HG03095 (cell line): ENCODE measurements around the gene C17orf113.

Experiments used
- ATAC-seq: cut with Tn5 transposase; IDR thresholded peaks from one replicate; pipeline ENCODE4 v1.9.1; 2021; ENCODE audit warnings: moderate library complexity; ENCODE audit not compliant: unreplicated experiment

C17orf113 gene

DNA sequence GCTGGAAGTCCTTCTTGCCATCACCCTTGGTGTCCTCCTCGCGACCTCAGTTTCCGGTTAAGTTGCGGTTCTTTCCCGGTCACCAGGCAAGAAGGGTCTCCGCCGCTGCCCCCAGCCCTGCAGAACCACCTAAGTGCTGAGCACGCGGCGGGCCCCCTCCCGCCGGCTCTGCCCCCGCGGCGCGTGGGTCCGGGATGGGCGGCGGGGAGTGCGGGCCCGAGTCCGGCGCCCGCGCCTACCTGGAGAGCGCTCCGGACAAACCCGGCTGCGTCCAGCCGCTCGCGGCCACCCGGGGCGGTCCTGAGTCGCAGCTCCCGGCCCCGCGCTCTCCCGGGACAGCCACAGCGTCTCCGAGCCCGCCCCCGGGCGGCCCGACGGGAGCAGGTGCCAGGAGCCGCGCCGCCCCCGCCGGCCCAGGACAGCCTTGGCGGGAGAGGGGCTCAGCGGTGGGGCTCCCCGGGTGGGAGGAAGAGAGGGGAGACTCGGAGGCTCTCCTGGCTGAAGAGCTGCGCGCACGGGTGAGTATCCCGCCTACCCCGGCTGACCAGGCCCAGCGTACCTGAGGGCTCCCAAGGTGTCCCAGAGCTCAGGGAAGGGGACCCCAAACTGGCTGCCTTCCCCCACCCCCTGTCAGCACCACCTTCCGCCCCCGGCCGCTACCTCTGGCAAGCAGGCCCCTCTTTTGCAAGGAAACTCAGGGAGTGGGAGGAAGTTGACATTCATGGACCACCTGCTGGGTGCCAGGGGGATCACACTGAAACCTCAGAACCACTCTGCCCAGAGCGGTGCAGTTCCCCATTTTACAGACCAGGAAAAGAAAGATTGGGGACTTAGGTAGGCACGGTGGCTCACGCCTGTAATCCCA is 22.2 kb upstream of the C17orf113 start:
- ATAC-seq = no peak

DNA sequence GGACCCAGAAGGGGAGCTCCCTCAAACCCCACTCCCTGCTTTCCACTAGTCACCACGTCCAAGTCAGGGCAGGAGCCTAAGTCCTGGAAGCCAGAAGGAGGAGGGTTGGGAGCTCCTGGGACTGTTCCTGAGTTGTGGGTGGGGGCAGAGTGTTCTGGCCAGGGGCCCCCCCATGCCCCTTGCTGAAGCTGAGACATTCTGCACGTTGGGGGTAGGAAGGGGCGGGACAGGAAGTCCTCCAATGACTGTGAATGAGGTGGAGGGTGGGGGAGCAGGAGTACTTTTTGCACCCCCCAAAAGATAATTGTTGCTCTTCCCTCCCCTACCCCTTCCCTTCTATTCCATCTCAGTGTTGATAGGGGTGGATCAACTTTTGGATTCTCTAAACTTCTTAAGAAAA is 21.4 kb upstream of the C17orf113 start:
- ATAC-seq = no peak

DNA sequence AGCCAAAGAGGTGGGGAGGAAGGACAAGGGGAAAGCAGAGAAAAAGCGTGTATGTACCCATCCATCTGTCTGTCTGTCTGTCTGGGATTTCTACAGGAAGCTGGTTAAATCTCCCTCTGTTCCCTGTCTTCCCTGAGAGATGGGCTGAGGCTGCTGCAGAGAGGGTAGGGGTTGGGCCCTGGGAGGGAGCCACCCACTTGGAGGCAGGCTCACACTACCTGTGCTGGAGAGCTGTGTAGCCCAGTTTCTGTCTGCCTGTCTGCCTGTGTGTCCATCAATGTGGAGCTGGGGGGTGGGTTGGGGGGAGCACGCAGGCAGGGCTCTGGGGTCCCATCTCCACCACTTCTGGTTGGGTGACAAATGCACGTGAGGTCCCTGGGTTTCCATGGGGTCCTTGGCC is 18.6 kb upstream of the C17orf113 start:
- ATAC-seq = no peak

DNA sequence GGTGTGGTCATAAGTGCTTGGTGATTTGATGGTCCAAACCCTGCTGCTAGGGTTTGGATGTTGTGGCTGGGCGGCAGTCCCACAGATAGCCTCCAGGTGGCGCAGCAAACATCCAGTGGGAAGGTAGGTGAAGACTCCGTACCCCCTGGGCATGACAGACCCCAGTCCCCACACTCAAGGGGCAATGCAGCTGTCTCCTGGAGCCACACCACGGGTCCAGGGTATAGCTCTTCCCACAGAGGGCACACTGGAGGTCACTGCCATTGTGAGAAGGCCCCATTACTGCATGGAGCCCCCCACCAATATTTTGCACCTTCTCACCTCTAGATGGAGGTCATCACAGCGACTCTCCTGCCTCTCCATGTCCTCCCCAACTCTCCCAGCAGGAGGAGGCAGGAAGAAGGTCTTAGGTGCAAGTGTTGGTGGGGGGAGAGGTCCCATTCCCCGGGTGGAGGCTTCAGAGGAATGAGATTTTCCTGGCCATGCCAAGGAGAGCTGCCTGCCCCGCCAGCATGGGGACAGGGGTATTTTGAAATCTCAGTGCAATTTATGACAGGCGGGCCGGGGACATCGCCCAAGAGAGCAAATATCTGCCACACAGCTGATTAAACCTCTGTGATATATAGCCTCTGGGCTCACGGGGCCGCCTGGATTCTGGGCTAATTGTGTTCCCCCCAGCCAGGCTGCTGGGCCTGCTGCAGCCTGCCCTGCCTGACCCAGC is 17.1 kb upstream of the C17orf113 start:
- no peak for ATAC-seq

DNA sequence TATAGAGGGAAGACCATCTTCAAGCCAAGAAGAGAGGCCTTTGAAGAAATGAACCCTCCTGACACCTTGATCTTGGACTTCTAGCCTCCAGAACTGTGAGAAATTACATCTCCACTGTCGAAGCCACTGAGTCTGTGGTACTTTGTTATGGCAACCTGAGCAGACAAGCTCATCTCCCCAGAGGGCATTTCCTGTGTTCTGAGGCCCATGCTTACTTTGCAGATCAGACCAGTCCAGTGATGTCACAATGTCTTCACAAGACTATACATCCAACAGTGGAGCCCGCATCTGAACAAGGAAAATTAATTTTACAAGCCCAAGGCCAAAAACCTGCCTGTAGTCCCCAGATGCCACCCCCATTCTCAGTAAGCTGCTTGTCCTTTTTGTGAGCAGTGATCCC is 14.8 kb upstream of the C17orf113 start:
- ATAC-seq = no peak

DNA sequence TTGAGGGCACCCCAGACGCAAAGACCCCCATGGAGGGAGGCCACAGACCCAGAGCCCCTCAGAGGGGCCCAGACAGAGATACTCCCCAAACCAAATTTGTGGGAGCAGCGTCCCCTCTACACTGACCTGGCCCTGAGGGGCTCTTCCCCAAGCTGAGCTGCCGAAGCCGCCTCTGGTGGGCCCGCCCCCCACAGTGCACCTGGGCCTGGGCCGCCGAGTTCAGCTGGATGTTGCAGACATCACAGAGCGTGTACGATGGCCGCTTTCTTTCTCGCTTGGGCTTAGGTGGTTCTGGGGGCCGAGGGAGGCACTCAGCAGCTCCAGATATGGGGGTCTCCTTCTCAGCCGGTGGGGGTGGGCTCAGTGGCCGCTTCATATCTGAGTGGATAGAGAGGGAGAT is 12.3 kb upstream of the C17orf113 start:
- no peak for ATAC-seq

DNA sequence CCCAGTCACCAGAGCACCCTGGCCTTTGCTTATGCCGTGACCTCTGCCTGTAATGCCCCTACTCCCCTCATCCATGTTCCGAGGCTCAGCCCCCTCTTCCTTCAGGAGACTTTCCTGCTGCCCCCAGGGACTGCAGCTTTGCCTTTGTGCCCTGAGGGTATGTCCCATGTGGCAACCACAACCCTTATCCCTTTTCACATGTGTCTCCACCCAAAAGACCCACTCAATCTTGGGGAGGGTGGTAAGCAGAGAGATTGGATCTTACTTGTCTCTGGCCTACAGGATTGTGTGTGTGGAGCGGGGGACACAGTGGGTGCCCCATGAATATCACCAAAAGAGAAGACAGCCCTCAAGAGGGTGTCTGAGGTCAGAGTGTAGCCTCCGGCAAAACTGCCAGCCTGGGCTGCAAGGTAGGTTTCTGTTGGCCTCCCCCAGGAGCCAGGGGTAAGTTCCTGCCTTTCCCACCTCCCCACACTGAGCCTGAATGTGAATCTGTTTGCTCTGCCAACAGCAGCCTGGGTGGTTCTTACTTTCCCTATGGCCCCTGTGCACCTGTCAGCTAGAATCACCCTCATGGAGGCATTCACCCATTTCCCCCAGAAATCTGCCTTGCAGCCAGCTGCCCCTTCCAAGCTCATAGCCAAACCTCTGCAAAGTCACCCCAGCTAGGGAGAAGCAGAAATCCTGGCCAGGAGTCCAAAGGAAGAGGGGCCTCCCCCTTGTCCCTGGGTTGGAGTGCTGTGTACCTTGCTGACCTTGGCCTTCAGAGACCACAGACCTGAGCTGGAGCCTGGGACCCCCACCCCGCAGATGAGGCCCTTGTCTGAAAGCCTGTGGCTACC is 11.5 kb upstream of the C17orf113 start:
- ATAC-seq = no peak

DNA sequence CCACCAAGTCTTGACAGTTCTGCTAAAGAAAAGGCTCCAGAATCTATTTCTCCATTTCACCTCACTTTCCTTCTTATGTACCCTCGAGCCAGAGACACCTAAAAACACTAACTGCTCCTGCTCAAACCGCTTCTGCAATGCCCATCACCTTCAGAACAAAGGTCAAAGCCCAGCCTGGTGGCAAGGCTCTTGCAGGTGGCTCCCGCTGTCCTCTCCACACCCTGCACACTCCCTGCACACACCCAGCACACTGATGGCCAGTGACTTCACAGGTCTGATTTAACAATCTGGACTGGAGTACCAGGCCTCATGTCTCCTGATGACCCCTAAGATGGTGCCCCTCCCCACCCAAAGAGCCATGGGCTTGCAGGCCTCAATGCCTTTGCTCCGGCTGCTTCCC is 9.8 kb upstream of the C17orf113 start:
- no peak for ATAC-seq

DNA sequence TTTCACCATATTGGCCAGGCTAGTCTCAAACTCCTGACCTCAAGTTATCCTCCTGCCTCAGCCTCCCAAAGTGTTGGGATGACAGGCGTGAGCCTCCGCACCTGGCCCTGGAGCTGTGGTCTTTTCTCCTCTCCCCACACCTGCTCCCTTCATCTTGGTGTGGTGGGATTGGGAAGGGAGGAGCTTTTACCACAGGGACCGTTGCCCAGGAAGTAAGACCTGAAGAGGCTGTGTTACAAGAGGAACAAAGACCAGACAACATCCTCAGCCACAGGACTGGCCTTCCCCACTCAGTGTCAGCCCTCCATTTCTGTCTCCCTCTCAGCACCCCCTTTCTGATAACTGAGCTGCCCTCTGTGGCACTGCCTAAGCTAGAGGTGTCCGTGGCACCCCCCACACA is 9.4 kb upstream of the C17orf113 start:
- ATAC-seq = no peak

DNA sequence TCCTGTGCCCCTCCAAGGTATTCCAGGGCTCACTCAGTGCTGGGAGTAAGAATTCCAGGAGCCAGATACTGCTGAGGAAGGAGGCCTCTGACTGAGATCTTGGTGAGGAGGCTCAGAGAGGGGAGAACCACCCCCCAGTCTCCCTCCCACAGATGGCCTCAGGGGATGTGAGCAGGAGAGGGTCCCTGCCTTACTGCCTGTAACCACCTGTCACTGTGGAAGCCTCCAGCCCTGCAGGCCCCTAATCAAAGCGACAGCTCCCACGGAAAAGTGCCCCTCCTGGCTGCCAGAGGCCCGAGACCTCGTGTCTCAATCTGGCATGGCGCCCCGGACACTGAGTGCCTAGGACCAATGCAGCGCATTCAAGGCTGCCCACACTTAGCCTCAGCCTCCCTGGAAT is 7.7 kb upstream of the C17orf113 start:
- no peak for ATAC-seq

DNA sequence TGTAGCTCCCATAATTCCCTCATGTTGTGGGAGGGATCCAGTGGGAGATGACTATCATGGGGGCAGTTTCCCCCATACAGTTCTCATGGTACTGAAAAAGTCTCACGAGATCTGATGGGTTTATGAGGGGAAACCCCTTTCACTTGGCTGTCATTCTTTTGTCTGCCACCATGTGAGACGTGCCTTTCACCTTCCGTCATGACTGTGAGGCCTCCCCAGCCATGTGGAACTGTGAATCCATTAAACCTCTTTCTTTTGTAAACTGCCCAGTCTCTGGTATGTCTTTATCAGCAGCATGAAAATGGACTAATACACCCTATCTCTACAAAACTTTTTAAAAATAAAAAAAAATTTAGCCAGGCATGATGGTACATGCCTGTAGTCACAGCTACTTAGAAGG is 6.2 kb upstream of the C17orf113 start:
- no peak for ATAC-seq

DNA sequence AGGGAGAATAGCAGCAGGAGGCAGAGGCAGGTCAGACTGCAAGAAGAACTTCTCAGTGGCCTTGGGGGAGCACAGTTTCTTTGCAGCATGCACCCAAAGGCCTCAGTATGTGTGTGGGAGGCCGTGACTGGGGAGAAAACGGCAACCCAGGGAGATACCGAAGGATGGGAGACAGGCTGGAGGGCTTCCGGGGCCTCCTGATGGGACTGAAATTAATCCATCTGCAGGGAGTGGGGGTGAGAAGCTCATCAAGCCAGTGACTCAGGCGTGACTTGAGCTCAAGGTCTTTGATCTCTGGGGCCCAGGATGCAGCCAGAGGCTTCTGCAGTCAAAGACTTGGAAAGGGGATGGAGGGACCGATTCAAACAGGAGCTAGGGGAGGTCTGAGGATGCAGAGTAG is 5.1 kb upstream of the C17orf113 start:
- ATAC-seq = no peak

DNA sequence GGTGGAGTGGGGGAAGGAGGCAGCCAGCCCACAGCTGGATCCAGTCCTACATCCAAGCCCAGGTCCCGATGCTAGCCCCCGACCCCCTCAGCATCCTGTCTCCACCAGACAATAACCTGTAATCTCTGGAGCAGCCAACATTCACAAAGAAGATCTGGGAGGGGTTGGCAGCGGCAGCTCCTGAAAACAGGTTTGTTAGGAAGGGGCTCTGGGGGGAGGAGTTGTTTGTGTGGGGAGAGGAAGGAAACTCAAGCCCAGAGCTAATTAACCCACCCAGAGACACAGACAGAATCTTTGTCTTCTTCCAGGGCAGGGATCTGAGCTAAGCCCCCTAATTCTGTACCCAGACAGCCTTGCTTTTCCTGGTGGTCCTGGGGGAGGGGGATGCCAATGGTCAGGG is 4.6 kb upstream of the C17orf113 start:
- ATAC-seq = no peak

DNA sequence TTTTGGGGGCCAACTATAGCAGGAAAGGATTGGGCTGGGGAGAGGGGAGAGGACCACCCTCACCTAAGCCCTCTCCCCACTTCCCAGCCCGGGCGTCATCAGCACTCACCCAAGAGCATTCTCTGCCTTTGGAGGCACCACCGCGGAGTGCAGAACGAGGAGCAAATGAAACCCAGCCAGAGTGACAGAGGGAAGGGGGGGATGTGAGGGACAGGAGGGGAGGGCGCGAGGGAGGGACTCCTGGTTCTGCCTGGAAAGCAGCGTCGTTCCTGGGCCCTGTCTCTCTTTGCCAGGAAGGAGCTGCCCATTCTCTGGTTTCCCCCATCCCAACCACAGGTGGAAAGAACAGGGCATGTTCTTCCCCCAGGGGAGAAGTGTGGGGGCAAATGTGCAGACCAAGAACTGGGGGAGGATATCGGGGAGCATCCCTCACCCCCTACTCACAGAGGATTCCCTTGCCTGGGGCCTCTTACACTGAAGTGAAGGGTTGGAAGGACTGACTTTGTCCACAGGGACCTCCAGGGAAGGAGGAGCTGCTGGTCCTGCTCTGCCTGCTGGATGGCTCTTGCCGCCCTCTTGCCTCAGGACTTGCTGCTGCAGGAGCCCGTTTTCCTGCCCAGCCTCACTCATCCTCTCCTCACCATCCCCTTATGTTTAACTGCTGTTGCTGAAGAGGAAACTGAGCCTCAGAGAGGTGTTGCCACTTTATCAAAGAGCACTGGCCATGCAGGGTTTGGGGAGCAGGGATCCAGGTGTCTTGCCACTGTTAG is 3.5 kb upstream of the C17orf113 start:
- ATAC-seq = no peak

DNA sequence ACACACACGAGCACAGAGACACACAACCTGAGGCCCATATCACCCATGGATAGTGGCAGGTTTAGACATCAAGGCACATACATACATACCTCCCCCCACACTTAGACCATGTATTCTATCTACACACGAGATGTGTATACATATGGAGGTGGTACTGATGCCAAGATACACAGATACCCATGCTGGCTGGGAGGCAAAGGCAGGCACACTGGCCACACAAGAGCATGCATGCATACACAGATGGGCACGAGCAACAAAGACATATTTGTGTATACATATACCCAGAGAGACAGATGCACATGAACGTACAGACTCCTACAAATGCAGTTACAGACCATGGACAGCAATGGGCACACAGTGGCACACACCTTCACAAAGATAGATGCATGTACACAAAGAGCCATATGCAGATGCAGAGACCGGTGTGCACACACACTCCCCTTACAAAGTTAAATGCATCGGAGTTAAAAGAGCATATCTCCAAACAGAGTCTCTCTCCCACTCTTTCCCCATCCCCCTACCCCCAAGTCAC is 2.0 kb upstream of the C17orf113 start:
- ATAC-seq = no peak

DNA sequence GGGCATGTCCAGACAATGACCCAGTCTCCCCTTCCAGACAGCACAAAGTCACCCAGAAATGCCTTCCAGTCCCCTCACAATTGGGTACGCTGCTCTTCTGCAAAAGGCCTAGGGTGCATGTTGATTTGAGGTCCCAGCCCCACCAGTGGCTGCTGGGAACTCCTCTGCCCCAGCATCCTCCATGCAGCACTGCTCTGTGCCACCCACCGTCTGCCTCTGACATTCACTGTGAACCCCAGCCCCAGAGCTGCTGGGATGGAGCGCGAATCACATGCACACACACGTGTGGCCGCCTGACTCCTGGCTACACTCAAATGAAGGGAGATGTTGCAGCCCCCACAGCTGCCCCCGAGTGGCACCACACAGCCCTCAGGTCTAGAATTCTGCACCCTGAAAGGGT is 1.2 kb upstream of the C17orf113 start:
- no peak for ATAC-seq

DNA sequence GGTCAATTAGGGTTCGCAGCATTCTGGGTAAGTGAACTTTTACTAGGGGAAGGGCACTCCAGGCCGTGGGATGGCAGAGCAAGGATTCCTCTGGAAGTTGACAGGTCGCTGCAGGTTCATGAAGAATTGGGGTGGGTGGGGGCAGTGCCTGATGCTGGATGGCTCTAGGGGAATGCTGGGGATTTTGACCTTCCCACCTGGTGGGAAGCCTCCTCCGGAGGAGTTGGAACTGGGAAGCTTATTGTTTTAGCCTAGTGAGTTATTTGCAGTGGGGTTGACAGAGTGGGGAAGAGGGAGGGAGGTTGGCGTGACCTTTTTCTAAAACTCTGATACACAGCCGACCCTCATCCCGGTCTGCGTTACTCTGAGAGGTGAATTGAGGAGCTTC is 606 bp upstream of the C17orf113 start:
- no peak for ATAC-seq

DNA sequence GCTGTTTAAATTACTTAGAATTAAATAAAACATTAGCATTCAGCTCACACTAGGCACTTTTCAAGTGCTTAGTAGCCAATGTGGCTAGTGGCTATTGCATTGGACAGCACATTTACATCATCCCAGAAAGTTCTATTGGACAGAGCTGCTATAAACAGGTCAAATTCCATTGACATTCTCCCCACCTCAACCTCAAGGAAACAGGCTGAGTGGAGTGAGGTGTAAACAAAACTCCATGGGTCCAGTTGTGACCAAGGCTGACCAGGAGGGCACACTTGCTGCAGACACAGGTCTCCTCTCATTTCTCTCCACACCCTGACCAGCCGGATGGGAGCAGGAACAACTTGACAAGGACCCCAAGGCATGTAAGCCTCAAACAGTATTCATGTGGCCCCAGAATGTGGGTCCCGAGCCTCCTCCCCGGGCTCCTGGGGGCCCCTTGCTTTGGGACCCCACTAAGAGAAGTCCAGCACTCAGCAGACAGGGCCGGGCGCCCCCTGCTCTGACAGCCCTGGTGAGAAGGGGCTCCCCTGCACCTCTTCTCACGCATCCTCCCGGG is 488 bp downstream of the C17orf113 start:
- ATAC-seq = no peak

DNA sequence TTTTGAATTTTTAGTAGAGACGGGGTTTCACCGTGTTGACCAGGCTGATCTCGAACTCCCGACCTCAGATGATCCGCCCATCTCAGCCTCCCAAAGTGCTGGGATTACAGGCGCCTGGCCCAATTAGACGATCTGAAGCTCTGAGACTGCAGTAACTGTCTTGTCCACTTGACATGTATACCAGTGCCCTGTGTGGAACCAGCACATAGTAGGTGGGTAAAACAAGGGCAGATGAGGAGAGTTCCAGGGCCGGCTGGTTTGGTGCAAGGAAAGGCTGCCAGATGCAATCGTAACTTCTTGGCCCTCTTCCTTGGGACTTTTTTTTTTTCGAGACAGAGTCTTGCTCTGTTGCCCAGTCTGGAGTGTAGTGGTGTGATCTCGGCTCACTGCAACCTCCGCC is 3.1 kb downstream of the C17orf113 start:
- no peak for ATAC-seq

DNA sequence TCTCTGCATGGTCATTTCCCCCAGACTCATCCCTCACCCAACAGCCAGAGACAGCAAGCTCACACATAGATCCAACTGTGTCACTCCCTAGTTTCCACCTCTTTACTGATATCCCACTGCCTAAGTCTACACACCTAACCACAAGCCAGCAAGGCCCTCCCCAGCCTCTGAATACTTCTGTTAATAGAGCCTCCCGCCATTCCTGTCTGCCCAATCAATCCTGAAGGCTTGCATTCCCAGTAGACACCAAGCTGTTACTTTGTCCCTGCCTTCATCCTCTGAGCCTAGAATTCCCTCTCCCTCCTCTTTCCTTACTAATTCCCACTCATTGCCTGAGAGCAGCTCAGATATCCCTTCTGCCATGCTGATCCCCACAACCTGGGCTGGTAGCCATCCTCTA is 4.7 kb downstream of the C17orf113 start:
- no peak for ATAC-seq
